OCI-LY7 (cell line): ENCODE results near the gene SND1.

Experiments
- CTCF ChIP-seq: fragments of 200-600 bp; sonication (generic); conservative IDR thresholded peaks from 2 replicates; pipeline ENCODE4 v1.5.1; 2014; ENCODE audit warnings: mild to moderate bottlenecking, antibody characterized with exemption, low read length, moderate library complexity, mixed read lengths
- EZH2phosphoT487 ChIP-seq: fragments of 200-600 bp; sonication (generic); IDR thresholded peaks from 2 replicates; pipeline ENCODE4 v1.6.1; 2018; ENCODE audit warnings: low read depth, borderline replicate concordance, mild to moderate bottlenecking, mixed run types, antibody characterized with exemption, low read length, moderate library complexity, mixed read lengths

GRCh38 chr7:127974446-127975035 is 322.5 kb downstream of the SND1 start:
- TF ChIP-seq CTCF (no peak), EZH2phosphoT487 (no peak)
